GM18909 (cell line): ENCODE results near the gene PIK3CB.
A peak's percentile ranks its signal among the peaks of the same experiment; 100 is the strongest.
"Not testable (repeated sequence)": the region's sequence is repeated elsewhere in the genome, so short reads cannot be mapped to it uniquely, and the experiment has no call there.

ENCODE experiments used
- ATAC-seq: cut with Tn5 transposase; IDR thresholded peaks from one replicate; pipeline ENCODE4 v1.9.1; 2021; ENCODE audit warnings: mild to moderate bottlenecking; ENCODE audit not compliant: unreplicated experiment, poor library complexity

PIK3CB gene

DNA sequence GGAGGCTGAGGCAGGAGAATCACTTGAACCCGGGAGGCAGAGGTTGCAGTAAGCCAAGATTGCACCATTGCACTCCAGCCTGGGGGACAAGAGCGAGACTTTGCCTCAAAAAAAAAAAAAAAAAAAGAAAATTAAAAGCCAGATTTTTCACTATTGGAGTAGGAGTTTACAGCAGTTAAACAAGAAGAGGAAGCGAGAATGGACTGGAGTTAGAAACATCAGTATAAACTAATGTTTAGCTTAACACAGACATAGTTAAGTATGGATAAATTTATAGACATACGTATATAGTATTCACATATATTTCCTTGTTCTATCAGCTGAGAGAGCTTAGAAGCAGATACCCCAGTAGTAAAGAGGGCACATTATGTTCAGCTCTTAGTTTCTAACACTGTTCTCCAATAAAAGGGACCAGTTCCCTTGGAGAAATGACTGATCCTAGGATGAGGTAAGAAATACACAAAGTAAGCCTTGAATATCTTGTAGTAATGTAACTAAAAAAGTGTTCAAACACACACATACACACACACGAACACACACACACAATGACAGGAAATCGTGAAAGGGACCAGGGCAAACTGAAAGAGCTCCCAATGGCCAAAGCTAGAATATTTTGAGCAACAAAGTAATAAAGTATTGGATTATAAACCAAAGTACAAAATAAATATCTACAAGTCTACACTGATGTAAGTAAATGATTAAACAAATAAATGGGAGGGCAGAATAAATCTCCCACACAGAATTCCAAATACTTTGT is 25.1 kb downstream of the PIK3CB start:
- no peak for ATAC-seq

DNA sequence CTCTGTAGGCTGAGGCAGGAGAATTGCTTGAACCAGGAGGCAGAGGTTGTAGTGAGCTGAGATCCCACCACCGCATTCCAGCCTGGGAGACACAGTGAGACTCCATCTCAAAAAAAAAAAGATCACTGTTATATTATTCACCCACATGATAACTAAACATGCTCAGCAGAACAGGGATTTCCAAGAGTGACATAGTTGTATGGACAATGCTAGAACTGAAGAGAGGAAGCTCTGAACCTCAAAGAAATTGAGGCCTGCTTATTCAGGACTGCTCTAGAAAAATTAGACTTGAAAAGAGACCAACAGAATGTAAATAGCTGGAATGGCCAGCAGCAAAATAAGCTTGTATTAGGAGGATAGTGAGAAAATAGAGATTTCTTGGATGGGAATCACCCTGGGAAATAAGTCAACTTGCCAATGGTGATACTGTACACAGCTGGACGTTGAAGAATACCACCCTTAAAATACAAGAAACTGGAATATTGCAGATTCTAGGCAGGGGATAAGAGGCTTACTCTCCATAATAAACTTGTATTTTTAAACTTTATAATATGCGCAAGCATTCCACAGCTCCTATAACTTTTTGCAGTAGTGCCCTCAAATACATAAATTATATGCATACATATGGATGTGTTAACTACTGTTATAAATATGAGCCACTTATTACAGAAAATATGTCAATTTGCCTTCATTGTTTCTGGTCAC is 28.2 kb downstream of the PIK3CB start:
- no peak for ATAC-seq

DNA sequence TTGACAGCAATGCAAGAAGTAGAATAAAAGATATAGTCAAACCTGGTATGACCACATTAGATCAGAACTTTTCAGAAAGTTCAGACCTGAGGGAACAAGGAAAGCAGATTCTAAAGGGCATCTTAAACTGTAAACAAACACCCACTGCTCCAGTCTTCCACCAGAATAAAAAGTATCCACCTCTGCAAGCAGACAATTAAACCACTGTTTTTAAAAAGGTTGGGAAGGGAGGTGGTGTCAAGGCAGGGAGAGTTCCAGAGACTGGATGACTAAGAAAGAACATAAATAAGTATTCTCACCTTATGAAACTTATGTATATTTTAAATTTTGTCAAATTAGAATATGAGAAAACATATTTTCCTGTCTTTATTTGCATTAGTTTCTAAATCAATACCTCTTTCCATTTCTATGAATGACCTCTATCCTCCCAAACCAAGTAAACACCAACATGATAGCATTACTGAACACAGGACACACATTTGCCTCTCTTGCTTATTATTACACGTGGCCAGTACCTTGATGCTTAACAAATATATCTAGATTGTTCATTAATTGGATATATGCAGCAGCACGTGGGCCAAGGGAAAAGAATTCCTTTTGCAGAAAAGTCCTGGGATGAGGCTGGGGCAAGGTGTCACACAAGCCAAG is 31.6 kb downstream of the PIK3CB start:
- no peak for ATAC-seq

DNA sequence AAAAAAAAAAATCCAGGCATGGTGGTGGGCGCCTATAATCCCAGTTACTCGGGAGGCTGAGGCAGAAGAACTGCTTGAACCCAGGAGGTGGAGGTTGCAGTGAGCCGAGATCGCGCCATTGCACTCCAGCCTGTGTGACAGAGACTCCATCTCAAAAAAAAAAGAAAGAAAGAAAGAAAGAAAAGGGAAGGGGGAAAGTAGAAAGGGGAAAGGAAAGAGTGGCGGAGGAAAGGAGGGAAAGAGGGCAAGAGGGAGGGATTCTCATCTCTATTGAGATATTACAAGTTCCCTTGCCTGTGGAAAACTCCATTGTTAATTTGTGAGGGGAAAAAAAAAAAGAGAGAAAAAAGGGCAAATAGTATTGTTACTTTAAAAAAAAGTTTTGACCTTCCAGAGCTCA is 32.5 kb downstream of the PIK3CB start:
- ATAC-seq, result not testable (repeated sequence)

DNA sequence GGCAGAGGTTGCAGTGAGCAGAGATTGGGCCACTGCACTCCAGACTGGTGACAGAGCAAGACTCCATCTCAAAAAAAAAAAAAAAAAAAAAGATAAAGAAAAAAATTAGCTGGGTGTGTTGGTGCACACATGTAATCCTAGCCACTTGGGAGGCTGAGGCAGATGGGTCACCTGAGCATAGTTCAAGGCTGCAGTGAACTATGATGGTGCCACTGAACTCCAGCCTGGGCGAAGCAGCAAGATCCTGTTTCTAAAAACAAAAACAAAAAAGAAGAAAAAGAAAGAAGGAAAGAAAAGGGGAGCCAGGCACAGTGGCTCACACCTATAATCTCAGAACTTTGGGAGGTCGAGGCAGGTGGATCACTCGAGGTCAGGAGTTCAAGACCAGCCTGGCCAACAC is 32.9 kb downstream of the PIK3CB start:
- no peak for ATAC-seq

DNA sequence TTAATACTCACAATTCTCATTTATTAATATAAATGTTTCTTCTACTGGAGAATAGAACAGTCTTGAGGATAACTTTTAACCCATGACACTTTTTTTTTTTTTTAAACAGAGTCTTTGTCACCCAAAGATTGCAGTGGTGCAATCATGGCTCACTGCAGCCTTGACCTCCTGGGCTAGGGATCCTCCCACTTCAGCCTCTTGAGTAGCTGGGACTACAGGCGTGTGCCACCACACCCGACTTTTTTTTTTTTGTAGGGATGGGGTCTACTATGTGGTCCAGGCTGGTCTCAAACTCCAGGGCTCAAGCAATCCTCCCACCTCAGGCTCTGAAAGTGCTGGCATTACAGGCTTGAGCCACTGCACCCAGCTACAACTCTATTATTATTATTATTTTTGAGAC is 34.5 kb downstream of the PIK3CB start:
- ATAC-seq, result no peak

DNA sequence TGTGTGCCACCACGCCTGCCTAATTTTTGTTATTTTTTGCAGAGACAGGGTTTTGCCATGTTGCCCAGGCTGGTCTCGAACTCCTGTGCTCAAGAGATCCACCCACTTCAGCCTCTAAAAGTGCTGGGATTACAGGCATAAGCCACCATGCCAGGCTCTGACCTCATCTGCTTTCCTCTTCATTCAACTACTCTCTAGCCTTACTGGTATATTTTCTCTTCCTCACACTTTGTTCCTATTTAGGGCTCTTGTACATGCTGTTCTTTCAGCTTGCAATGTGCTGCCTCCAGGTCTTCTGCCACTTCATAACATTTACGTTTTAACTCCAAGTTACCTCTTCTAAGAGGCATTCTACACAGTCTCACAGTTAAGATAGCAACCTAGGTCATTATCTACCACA is 34.9 kb downstream of the PIK3CB start:
- ATAC-seq, result no peak

DNA sequence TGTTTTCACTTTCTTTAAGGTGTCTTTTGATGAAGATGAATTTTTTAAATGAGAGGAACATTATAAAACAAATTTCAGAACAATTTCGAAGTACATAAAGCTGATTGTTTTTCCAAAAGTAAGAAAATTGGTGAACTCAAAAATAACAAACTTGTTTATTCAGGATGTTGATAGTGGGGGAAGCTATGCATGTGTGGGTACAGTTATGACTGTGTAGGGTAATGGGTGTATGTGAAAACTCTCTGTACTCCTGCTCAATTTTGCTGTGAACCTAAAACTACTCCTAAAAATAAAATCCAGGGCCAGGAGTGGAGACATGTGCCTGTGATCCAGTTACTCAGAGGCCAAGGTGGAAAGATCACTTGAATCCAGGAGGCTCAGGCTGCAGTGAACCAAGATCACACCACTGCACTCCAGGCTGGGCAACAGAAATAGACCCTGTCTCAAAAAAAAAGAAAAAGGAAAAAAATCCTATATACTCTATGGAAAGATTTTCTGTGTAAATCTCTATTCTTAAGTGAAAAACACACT is 37.2 kb downstream of the PIK3CB start:
- no peak for ATAC-seq

DNA sequence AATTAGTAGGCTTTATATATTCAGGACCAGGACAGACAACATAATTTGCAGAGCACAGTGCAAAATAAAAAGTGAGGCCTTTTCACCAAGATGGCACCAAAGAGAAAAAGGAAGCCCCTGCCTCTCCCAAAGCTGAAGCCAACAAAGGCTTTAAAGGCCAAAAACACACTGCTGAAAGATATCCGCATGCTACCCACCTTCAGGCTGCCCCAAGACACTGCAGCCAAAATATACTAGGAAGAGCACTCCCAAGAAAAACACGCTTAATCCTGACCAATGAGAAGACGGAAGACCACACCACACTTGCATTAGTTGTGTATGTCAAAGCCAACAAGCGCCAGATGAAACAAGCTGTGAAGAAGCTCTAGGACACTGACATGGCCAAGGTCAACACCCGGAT is 38.0 kb downstream of the PIK3CB start:
- no peak for ATAC-seq

DNA sequence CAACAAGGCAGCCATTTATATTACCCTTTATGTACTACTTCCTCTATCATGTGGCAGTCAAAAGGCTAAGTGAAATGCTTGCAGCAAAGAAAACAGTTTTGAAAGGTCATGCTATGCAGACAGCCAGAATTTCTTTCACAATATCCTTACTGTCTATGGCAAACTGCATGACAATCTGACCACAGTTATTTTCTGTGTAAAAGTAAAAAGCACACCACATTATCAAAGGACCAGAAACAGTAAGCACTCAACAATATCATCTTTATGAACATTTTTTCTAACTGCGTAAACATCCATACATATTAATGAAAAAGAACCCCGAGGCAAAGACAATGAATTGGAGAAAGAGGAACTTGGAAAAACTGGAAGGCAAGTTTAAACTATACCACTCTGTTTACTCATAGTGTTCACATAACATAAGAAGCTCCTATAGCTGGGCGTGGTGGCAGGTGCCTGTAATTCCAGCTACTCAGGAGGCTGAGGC is 47.9 kb downstream of the PIK3CB start:
- ATAC-seq, result no peak

DNA sequence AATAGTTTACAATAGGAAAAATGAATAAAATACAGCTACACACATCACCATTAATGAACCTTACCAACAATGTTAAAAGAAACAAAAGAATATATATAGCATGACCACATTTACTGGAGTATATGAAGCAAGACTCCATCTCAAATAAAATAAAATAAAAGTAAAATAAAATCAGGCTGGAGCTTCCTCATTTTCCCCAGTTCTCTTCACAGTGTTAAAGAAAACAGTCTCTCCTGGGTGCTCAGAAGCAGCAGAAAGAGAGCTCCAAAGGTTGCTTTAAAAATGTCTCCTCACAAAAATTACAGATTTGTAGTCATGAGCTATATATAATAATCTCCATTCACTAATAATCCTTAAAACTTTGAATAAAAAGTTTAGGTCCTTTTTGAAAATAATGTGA is 48.8 kb downstream of the PIK3CB start:
- ATAC-seq, result no peak

DNA sequence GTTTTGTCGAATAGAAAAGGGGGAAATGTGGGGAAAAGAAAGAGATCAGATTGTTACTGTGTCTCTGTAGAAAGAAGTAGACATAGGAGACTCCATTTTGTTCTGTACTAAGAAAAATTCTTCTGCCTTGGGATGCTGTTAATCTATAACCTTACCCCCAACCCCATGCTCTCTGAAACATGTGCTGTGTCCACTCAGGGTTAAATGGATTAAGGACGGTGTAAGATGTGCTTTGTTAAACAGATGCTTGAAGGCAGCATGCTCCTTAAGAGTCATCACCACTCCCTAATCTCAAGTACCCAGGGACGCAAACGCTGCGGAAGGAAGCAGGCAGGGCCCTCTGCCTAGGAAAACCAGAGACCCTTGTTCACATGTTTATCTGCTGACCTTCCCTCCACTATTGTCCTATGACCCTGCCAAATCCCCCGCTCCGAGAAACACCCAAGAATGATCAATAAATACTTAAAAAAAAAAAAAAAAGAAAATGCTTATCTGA is 49.3 kb downstream of the PIK3CB start:
- ATAC-seq, result not testable (repeated sequence)

DNA sequence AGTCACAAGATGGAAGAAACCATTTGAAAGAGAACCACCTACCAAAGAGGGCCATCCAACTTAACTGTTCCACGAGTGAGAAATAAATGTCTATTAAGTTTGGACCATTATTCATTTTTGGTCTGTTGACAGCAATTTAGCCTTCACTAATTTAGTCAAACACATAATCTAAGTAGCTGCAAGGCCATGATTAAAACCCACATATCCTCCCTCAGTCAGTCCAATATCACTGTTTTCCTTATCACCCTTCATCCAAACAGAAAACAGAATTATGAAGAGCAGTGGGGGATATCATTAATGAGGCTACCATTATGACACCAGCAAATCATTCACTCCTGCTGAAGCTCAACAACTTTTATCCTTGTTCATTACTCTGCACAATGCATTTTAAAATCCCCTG is 52.0 kb downstream of the PIK3CB start:
- no peak for ATAC-seq

DNA sequence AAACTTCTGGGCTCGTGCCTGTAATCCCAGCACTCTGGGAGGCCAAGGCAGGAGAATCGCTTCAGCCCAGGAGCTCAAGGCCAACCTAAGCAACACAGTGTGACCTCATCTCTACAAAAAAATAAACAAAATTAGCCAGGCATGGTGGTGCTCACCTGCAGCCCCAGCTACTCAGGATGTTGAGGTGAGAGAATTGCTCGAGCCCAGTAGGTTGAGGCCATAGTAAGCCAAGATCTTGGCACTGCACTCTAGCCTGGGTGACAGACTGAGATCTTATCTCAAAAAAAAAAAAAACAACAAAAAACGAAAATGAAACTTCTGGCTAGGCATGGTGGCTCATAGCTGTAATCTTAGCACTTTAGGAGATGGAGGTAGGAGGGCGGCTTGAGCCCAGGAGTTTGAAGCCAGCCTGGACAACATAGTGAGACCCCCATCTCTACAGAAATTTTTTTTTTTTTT is 53.7 kb downstream of the PIK3CB start:
- ATAC-seq, result peak; percentile 56

DNA sequence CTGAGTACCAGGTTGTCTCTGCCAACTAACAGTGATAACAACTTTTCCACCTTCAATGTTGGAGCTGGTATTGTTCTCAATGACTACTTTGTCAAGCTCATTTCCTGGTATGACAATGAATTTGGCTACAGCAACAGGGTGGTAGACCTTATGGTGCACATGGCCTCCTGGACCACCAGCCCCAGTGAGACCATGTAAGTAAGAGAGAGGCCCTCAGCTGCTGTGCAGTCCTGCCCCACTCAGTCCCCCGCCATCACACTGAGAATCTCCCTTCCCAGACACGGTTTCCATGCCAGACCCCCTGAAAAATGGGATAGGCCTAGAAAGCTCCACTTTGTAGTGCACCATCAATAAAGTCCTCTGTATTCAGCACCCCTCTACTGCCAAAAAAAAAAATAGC is 56.1 kb downstream of the PIK3CB start:
- ATAC-seq, result no peak

DNA sequence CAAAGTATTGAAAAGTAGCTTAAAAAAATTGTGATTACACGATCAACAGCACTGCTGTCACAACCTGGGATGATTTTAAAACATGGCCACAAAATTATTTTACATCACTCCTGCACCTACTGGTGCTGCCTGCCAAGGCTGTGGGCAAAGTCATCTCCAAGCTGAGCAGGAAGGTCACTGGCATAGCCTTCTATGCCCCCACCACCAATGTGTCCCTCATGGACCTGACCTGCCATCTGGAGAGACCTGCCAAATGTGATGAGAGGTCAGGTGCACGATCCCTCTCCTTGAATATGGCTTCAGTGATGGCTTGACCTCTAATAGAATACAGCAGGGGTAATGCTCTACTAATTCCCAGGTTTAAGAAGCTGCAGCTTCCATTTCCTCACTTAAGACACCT is 57.8 kb downstream of the PIK3CB start:
- no peak for ATAC-seq

DNA sequence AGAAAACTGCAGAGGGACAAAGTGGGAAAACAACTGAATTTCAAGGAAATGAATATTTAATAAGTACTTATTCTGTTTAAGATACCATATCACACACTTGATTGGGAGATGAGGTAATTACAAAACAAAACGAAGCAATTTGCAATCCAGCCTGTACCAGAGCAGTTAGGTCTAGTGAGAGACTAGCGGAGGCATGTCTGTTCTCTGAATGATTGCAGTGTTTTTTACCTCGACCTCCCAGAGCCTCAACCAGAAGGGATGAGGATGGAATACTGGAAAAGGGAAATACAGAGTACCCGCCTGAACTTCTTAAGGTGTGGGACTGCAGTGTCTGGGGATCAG is 59.5 kb downstream of the PIK3CB start:
- ATAC-seq, result no peak

DNA sequence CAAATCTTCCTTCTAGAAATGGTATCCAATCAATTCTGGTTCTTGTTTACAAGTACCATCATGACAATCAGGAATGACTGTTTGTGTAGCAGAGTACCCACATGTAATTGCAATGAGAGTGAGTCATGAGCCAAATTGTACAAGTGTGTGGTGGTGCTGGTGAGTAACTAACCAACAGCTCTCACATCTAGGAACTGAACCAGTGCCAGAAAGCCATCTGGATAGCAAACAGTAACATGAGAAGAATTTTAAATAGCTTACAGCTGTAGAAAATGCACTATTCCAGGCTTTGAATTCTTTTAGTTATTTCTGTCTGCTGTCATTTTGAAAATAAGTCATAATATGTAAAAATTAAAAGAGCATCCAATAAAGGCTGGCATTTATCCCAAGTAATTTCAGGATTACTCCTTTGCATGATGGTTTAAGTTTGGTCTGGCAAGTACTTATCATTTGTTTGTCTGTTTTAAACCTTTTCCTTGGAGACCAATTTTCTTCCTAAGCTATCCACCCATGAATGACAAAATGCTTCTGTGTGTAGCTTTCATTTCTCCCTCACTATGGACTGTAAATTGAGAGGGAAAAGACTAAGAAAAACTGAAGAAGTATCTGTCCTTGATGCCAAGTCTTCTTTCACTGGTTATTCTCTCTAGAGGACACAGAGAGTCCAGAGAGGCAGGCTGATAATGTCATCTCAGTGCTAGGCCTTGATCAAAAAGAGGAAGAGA is 60.0 kb downstream of the PIK3CB start:
- ATAC-seq, result peak; percentile 59

DNA sequence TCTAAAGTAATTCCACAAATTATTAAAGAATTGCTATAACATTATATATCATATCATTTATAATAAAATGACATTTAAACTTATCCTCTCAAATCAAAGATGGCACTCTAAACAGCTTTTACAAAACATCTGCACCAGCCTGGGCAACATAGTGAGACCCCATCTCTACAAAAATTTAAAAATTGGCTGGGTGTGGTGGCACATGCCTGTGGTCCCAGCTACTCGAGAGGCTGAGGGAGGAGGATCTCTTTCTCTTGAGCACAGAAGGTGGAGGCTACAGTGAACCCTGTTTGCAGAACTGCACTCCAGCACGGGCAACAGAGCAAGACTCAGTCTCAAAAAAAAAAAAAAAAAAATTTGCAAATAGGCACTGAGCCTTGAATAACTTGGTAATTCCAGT is 63.1 kb downstream of the PIK3CB start:
- ATAC-seq, result no peak

DNA sequence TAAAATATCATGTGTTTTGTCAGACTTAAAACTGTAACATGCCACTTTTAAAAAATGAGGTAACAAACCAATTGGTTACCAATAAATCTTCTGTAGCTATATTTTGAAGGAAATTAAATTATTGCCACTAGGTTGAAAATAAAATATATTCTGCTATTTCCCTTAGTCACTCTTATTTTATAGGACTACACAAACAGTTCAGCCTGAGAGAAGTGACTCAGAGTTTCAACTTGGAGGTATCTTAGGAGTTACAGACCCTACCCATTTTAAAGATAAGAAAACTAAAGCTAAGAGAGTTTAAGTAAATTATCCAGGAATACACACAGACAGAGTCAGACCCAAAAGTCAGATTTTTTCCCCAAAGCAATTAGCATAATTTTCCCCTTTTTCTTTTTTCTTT is 65.1 kb downstream of the PIK3CB start:
- ATAC-seq, result no peak
